ENCODE measurements around the gene ZCCHC14. TPM values are rescaled to one million over a fixed set of nuclear protein-coding genes. Genes with fewer than 3 reads are reported as not detected.

ZCCHC14 gene
- total and polyA plus RNA-seq, 2 experiments from 2014 or later = 7.9 to 23.2 TPM

- TF ChIP-seq, protein P1, sequence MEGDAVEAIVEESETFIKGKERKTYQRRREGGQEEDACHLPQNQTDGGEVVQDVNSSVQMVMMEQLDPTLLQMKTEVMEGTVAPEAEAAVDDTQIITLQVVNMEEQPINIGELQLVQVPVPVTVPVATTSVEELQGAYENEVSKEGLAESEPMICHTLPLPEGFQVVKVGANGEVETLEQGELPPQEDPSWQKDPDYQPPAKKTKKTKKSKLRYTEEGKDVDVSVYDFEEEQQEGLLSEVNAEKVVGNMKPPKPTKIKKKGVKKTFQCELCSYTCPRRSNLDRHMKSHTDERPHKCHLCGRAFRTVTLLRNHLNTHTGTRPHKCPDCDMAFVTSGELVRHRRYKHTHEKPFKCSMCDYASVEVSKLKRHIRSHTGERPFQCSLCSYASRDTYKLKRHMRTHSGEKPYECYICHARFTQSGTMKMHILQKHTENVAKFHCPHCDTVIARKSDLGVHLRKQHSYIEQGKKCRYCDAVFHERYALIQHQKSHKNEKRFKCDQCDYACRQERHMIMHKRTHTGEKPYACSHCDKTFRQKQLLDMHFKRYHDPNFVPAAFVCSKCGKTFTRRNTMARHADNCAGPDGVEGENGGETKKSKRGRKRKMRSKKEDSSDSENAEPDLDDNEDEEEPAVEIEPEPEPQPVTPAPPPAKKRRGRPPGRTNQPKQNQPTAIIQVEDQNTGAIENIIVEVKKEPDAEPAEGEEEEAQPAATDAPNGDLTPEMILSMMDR (IDR thresholded peaks at IDR 0.05; ENCODE audit: low read depth, low read length) = no peak
- no peaks in the 10 kb centered on the region for H3K27me3 ChIP-seq
- peaks cover 5% of the 10 kb centered on the region for H3K36me3 ChIP-seq
- DNase-seq (ENCODE audit: low read depth in 1 of 2, low spot score in 1 of 2) = no peak
- H3K27ac ChIP-seq = no peak overlapping the region
- H3K4me1 ChIP-seq (ENCODE audit: low read depth) = no peaks in the 10 kb centered on the region
- H3K4me3 ChIP-seq = no peak overlapping the region
- no peaks in the 10 kb centered on the region for H3K9me3 ChIP-seq (ENCODE audit: low read depth)
Observed at GRCh38 chr16:87441886-87442580, 50.8 kb downstream of the ZCCHC14 start.

GRCh38 chr16:87439926-87440325 is 52.9 kb downstream of the ZCCHC14 start:
- Histone ChIP-seq H3K4me3 (no peak overlapping the region), H3K27ac (no peak overlapping the region), H3K9me3 (ENCODE audit: low read depth) (no peaks in the 10 kb centered on the region), H3K4me1 (ENCODE audit: low read depth) (peaks cover 16% of the 10 kb centered on the region), H3K27me3 (no peaks in the 10 kb centered on the region), H3K36me3 (no peaks in the 10 kb centered on the region)
- TF ChIP-seq, protein P1 (IDR thresholded peaks at IDR 0.05; ENCODE audit: low read depth, low read length) = no peak
- DNase-seq (ENCODE audit: low read depth in 1 of 2, low spot score in 1 of 2) = no peak

- Histone ChIP-seq H3K4me1 (ENCODE audit: low read depth) (peaks cover 16% of the 10 kb centered on the region), H3K27me3 (no peaks in the 10 kb centered on the region), H3K27ac (no peak overlapping the region), H3K4me3 (no peak overlapping the region), H3K36me3 (no peaks in the 10 kb centered on the region), H3K9me3 (ENCODE audit: low read depth) (no peaks in the 10 kb centered on the region)
- no peak for DNase-seq (ENCODE audit: low read depth in 1 of 2, low spot score in 1 of 2)
- TF ChIP-seq, protein P1 (IDR thresholded peaks at IDR 0.05; ENCODE audit: low read depth, low read length) = no peak
Observed at GRCh38 chr16:87438611-87438985, 54.2 kb downstream of the ZCCHC14 start.

- H3K9me3 ChIP-seq (ENCODE audit: low read depth) = no peaks in the 10 kb centered on the region
- DNase-seq (ENCODE audit: low read depth in 1 of 2, low spot score in 1 of 2) = no peak
- H3K27ac ChIP-seq = no peak overlapping the region
- H3K4me3 ChIP-seq = no peak overlapping the region
- H3K4me1 ChIP-seq (ENCODE audit: low read depth) = peaks cover 16% of the 10 kb centered on the region
- H3K36me3 ChIP-seq = no peaks in the 10 kb centered on the region
- no peaks in the 10 kb centered on the region for H3K27me3 ChIP-seq
- TF ChIP-seq, protein P1 (IDR thresholded peaks at IDR 0.05; ENCODE audit: low read depth, low read length) = no peak
Observed at GRCh38 chr16:87437911-87438610, 54.8 kb downstream of the ZCCHC14 start.

GRCh38 chr16:87437327-87437726 is 55.5 kb downstream of the ZCCHC14 start:
- Histone ChIP-seq H3K36me3 (no peaks in the 10 kb centered on the region), H3K27ac (no peak overlapping the region), H3K4me1 (ENCODE audit: low read depth) (peaks cover 17% of the 10 kb centered on the region), H3K4me3 (no peak overlapping the region), H3K27me3 (no peaks in the 10 kb centered on the region), H3K9me3 (ENCODE audit: low read depth) (no peaks in the 10 kb centered on the region)
- TF ChIP-seq, protein P1 (IDR thresholded peaks at IDR 0.05; ENCODE audit: low read depth, low read length) = no peak
- DNase-seq (ENCODE audit: low read depth in 1 of 2, low spot score in 1 of 2) = no peak
